Renal cortical epithelial cell (primary cell): ENCODE measurements around the gene HK3. TPM values are rescaled to one million over a fixed set of nuclear protein-coding genes. Genes with fewer than 3 reads are reported as not detected.

ENCODE experiments used
- DNase-seq: peaks from one replicate; pipeline ENCODE4 v3.0.0-alpha.2; 2011; ENCODE audit warnings: low read depth
- total RNA-seq: library from RNA; depleted of rRNA; stranded (reverse); fragments of >200 nt; gene quantifications from 2 replicates; pipeline ENCODE4 v1.2.3, GENCODE V29; 2014

HK3 gene
- total RNA-seq, 1 donor from 2014 or later, result 0.05 TPM

DNA sequence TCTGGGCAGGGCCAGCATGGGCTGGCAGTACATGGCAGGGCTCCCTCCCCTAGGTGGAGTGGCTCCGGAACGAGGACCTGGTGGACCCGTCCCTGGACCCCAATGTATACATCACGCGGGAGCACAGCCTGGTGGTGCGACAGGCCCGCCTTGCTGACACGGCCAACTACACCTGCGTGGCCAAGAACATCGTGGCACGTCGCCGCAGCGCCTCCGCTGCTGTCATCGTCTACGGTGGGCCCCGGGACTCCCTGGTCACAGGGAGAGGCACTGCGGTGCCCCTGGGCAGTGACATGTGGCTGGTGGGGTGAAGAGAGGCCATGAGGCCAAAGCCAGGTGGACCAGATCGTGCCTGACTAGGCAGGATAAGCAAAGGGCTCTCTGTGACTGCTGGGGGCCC lies 30.4 kb downstream of the HK3 start:
- no peak for DNase-seq

- no peak for DNase-seq
Measured at GRCh38 chr5:176868126-176868525, 31.0 kb downstream of the HK3 start.

GRCh38 chr5:176866707-176867310 lies 32.3 kb downstream of the HK3 start:
- no peak for DNase-seq

DNA sequence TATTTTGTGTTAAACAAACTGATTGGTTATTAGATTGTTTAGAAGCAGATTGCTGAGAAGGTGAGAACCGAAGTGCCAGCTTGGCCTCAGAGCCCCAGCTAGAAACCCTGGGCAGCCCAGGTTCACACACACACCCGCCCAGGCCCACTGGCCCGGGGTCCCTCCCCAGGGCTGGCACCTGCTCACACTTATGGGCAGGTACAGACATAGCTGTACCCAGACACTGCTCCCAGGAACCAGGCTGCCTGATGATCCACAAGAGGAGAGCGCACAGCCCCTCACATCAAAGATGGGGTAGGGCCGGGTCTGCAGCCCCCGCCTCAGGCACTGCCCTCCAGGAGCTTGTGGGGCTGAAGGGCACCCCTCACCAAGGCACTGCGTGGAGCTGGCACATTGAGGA lies 33.2 kb downstream of the HK3 start:
- DNase-seq, result no peak

GRCh38 chr5:176864755-176865154 lies 34.4 kb downstream of the HK3 start:
- DNase-seq, result no peak

DNA sequence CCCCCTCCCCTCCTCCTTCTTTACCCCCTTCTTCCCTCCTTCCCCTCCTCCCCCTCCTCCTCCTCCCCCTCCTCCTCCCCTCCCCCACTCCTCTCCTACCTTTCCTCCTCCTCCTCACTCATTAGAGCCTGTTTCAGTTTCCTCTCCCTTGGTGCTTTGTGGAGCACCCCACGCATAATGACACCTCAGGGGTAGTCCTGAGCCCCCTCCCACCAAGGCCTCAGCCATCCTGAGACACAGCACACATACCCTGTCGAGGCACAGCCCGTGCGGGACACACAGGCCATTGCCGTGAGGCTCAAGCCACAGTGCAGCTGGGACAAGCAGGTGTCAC lies 35.4 kb downstream of the HK3 start:
- DNase-seq, result no peak

DNA sequence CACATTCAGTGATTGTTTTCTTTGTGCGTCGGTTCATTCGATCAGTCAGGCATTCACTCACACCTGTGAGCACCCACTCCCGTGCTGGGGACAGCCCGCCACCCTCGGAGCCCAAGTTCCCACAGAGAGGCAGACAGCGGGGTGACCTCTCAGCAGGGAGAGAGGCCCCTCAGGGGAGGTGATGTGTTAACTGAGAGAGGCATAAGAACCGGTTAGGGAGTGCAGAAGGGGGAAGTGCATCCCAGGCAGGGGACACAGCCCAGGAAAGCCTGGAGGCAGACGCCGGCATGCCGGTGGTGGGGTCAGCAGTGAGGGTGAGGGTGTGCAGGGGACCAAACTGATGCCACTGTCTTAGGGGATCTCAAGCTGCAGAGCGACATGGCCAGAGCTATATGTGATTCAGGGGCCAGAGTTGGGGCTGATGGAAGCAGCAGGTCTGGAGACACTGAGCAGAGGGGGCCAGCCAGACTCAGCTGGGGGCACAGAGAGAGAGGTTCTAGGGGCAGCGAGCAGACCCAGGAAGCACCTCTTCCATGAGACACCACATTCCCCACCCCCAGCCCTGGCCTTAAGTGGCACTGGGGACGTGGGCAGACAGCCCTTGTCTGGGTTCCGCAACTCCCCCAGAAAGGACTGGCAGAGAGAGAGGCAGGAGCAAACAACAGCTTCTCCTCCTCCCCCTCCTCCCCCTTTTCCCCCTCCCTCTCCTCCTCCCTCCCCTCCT lies 35.9 kb downstream of the HK3 start:
- no peak for DNase-seq

GRCh38 chr5:176862330-176862995 lies 36.7 kb downstream of the HK3 start:
- no peak for DNase-seq

- no peak for DNase-seq
Measured at GRCh38 chr5:176861276-176861675, 37.9 kb downstream of the HK3 start.

DNA sequence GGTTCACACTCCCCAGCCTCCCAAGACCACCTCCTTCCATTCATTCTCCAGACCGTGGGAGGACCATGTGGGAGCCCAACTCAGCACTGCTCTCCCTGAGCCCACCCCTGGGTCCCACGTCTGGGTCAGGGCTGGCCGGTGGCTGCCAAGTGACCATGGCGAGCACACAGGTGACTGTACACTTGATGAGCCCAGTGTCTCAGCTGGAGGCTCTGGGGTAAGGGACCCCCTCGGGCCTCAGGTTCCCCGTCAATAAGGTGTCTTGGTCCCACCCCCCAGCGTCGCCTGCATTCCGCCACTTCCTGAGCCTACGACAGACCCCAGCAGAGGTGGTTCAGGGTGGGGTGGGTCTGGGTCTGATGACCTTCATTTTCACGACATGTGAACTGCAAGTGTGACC lies 38.8 kb downstream of the HK3 start:
- no peak for DNase-seq

- DNase-seq, result no peak
Measured at GRCh38 chr5:176859916-176860315, 39.2 kb downstream of the HK3 start.

DNA sequence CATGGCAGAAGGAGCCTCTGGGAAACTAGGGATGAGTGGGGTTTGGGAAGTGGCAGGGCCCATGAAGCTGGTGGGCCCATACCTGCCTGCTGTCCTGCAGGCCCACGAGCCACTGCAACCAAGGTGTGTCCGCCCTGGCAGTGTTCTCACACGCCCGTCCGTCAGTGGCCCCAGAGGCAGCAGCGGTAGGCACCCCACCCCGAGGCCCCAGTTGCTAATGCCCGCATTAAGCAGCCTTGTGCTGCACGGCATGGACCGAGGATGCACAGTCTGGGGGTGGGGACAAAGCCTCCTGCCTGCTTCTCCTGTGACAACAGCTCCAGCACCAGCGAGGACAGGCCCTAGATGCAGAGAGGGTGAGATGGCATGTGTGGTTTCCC lies 41.3 kb downstream of the HK3 start:
- no peak for DNase-seq

DNA sequence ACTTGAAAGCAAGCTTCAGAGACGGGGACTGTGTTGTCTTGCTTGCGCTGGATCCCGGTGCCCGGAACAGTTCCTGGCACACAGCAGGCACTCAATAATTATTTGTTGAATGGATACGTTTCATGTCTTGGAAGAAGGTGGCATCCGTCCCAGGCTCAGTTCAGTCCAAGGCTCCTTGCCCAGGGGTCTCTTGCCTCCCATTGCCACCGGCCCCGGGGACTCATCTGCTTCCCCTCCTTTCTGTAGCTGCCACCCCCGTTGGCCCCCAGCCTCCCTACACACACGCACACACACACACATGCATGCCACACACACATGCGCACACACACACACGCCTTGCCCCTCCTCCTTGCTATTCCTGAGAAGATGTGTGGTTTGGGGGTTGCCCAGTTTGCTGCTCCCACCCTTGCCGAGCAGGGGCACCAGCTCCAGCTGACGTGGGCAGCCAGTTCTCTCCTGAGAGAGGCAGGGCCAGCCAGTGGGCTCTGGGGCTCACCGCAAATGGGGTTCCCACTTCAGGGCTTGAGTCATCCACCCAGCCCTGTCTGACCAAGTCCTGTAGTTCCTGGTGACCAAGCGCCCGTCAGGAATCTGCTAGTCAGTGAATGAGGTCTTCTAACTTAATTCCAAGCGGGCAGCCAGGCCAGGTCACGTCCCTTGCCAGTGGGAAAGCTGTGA lies 41.8 kb downstream of the HK3 start:
- DNase-seq, result no peak

DNA sequence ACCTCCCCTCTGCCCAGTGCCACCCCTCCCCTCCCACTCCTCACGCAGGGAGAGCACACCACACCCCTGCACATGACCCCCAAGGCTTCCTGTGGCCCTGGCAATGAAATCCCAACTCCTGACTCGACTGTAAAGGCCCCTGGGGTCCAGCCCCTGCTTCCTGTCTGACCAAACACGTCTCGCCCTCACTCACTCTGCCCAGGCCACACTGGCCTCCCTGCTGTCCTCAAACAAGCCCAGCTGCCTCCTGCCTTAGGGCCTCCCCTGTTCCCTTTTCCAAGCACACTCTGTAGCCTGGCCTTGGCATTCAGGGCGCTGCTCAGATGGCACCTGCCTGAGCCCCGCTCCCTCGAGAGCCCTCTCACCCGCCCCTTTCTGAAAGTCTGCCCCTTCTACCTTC lies 42.4 kb downstream of the HK3 start:
- DNase-seq, result no peak

DNA sequence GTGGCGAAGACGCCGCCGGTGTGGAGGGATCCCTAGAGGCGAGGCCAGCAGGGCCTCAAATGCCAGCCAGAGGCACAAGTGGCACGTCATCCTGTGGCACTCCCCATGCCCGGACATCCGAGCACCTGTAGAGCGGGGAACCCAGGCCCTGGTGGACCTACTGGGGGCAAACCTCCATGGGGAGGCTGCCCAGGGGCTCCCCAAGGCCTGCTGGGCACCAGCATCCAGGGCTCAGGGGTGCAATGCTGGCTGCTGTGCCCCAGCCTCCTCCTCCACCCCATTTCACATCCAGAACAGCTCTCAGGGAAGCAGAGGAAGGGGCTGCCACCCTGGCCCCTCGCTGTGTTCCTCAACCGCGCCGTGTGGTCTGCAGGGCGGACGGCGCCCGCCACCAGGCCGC lies 43.5 kb downstream of the HK3 start:
- DNase-seq, result no peak

- no peak for DNase-seq
Measured at GRCh38 chr5:176854164-176854563, 45.0 kb downstream of the HK3 start.

DNA sequence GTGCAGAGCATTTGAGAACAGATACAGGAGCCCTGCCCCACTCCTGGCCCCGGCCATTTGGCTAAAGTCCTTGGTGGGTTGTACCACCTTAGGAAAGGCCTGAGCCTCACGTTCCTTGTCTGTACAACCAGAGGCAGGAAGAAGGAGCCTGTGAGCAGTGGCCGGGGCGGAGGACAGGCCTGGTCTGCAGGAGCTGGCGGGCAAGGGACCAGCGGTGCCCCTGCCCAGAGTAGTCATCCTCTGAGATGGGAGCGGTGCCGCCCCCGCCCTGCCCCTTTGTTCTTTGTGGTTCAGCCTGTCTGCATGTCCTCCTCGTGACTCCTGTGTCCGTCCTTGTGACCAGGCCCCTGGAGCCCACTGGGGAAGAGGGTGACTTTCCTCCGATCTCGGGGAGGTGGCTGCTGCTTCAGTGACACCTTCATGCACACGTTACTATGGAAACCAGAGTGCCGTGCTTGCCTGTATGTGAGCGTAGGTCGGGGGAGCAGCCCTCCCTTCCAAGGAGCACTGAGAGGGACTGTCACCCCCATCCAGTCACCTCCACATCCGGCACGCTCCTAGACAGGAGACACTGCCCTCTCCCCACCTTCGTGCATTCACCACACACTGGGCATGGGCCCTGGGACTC lies 45.9 kb downstream of the HK3 start:
- DNase-seq, result no peak

GRCh38 chr5:176851871-176852658 lies 47.1 kb downstream of the HK3 start:
- DNase-seq, result no peak

GRCh38 chr5:176851380-176851779 lies 47.8 kb downstream of the HK3 start:
- no peak for DNase-seq

- DNase-seq, result no peak
Measured at GRCh38 chr5:176850371-176851245, 48.5 kb downstream of the HK3 start.
